DOHH2 (cell line): ENCODE measurements around the gene TMEM141.

Experiments used
- CTCF ChIP-seq: fragments of 200-600 bp; sonication (generic); IDR thresholded peaks from one replicate; pipeline ENCODE4 v1.5.1; 2014; ENCODE audit warnings: antibody characterized with exemption, mild to moderate bottlenecking, low read depth, low read length; ENCODE audit not compliant: poor library complexity, severe bottlenecking
- EZH2phosphoT487 ChIP-seq: fragments of 200-600 bp; sonication (generic); IDR thresholded peaks from 2 replicates; pipeline ENCODE4 v1.6.1; 2017; ENCODE audit warnings: borderline replicate concordance, mild to moderate bottlenecking, antibody characterized with exemption, low read length, moderate library complexity, mixed read lengths

- no peak for TF ChIP-seq CTCF
- no peak for TF ChIP-seq EZH2phosphoT487
These were observed 1.6 kb upstream of the TMEM141 start for GRCh38 chr9:136789523-136789937.
